K562 (cell line): ENCODE results near the gene ZNF195. TPM values are rescaled to one million over a fixed set of nuclear protein-coding genes. Genes with fewer than 3 reads are reported as not detected.
"Not testable (repeated sequence)": the region's sequence is repeated elsewhere in the genome, so short reads cannot be mapped to it uniquely, and the experiment has no call there.

Experiments used
- ATAC-seq: fragments of 200-7000 bp; cut with Tn5 transposase; 3 replicates; pipeline ENCODE4 v1.9.1; 2020; ENCODE audit warnings: moderate library complexity
- BruUV-seq: library from RNA; stranded (reverse); fragments of 400-500 nt; replicated peaks from 2 replicates; lab custom pipeline; 2021; lab: Mats Ljungman, UMichigan
- CTCF ChIA-PET: fragments of 300-600 bp; formaldehyde crosslinking; extraction: SDS; loops from one replicate; lab custom pipeline; 2021; ENCODE audit warnings: low intra/inter-chr PET ratio; lab: Yijun Ruan, JAX
- POLR2A ChIA-PET: fragments of 300-600, 350-650 bp; sonication (Branson Sonifier 250); formaldehyde crosslinking; extraction: SDS; loops from one replicate; lab custom pipeline; 2021; ENCODE audit warnings: antibody characterized with exemption, inconsistent platforms; lab: Yijun Ruan, JAX
- DNase-seq, 4 experiments: peaks; one replicate each; pipeline versions ENCODE4 v3.0.0 to v3.0.0-alpha.2; 2011 to 2018; ENCODE audit warnings: low spot score in 3 of 4, mixed read lengths in 3 of 4; ENCODE audit errors: extremely low read depth in 1 of 4
- FAIRE-seq: peaks from 2 replicates; lab custom pipeline; 2011; peaks lifted over from hg19 to GRCh38; lab: Jason Lieb, UNC
- H2AFZ ChIP-seq: 2 replicates; pipeline ENCODE4 v1.6.0; 2011; ENCODE audit warnings: low read depth, low read length, control low read depth, inconsistent platforms
- H3K27ac ChIP-seq: fragments of 200-600 bp; 3 replicates; pipeline ENCODE4 v1.8.0; 2011; ENCODE audit warnings: low read depth, mild to moderate bottlenecking, control low read depth, inconsistent platforms, low read length, moderate library complexity, mixed read lengths; ENCODE audit errors: extremely low read depth
- H3K27me3 ChIP-seq, 2 experiments: fragments of 300-600 bp in 1 of 2; 2 replicates in 1 of 2; 3 replicates in 1 of 2; pipeline versions ENCODE4 v1.6.0 to v1.8.0; 2011; ENCODE audit warnings: inconsistent platforms in 2 of 2, low read length in 2 of 2, mild to moderate bottlenecking in 1 of 2, mixed read lengths in 1 of 2, moderate library complexity in 1 of 2; ENCODE audit not compliant: control insufficient read depth in 2 of 2, insufficient read depth in 2 of 2
- H3K36me3 ChIP-seq: fragments of 300-600 bp; 3 replicates; pipeline ENCODE4 v1.8.0; 2011; ENCODE audit warnings: mild to moderate bottlenecking, low read length, inconsistent platforms; ENCODE audit not compliant: control insufficient read depth, insufficient read depth
- H3K4me1 ChIP-seq, 2 experiments: fragments of 200-600 bp in 1 of 2; replicated peaks in 1 of 2; 2 replicates in 1 of 2; 3 replicates in 1 of 2; pipeline versions ENCODE4 v1.5.1 to v1.8.0; 2011; ENCODE audit warnings: inconsistent platforms in 2 of 2, low read length in 2 of 2, mild to moderate bottlenecking in 1 of 2, mixed read lengths in 1 of 2, moderate library complexity in 1 of 2; ENCODE audit not compliant: control insufficient read depth in 2 of 2, insufficient read depth in 2 of 2
- H3K4me2 ChIP-seq: 2 replicates; pipeline ENCODE4 v1.6.1; 2011; ENCODE audit warnings: low read length, control low read depth, inconsistent platforms, mixed read lengths; ENCODE audit not compliant: insufficient read depth
- H3K4me3 ChIP-seq: fragments of 200-600 bp; sonication (generic), shearing (Covaris generic); 2 replicates; pipeline ENCODE4 v1.5.1; 2016; ENCODE audit warnings: control low read depth, inconsistent platforms
- H3K79me2 ChIP-seq: fragments of 200-600 bp; 3 replicates; pipeline ENCODE4 v1.8.0; 2011; ENCODE audit warnings: low read length, inconsistent platforms; ENCODE audit not compliant: control insufficient read depth, insufficient read depth
- H3K9ac ChIP-seq, 2 experiments: 2 replicates each; pipeline versions ENCODE4 v1.6.0 to v1.6.1; 2011; ENCODE audit warnings: low read depth in 2 of 2, low read length in 2 of 2, control low read depth in 1 of 2, inconsistent platforms in 1 of 2, mild to moderate bottlenecking in 1 of 2, mixed read lengths in 1 of 2; ENCODE audit not compliant: insufficient read depth in 1 of 2
- H3K9me1 ChIP-seq: one replicate; pipeline ENCODE4 v1.6.0; 2011; ENCODE audit warnings: inconsistent platforms, mild to moderate bottlenecking, low read length, moderate library complexity; ENCODE audit not compliant: control insufficient read depth, insufficient read depth
- H3K9me3 ChIP-seq: replicated peaks from 2 replicates; pipeline ENCODE4 v1.5.1; 2011; ENCODE audit warnings: low read depth, low read length, inconsistent platforms; ENCODE audit not compliant: control insufficient read depth, insufficient read depth
- H4K20me1 ChIP-seq: replicated peaks from 2 replicates; pipeline ENCODE4 v1.6.1; 2011; ENCODE audit warnings: low read length, inconsistent platforms, mixed read lengths; ENCODE audit not compliant: control insufficient read depth, insufficient read depth
- POLR2G ChIP-seq: fragments of 200-400 bp; formaldehyde crosslinking; IDR thresholded peaks from 2 replicates; pipeline ENCODE4 v1.6.1; 2017; ENCODE audit warnings: low read depth, mild to moderate bottlenecking, antibody characterized with exemption, low read length, moderate library complexity
- RBFOX2 ChIP-seq: fragments of 200-400 bp; formaldehyde crosslinking; IDR thresholded peaks from 2 replicates; pipeline ENCODE4 v1.6.1; 2017; ENCODE audit warnings: low read depth, mild to moderate bottlenecking, low read length, moderate library complexity
- WGBS: fragments of 100-300 bp; shearing (Covaris generic); methylation state at CpG from one replicate; pipeline ENCODE4 v1.1.6; 2016; ENCODE audit warnings: low coverage, mixed read lengths; ENCODE audit not compliant: insufficient coverage; ENCODE audit errors: missing lambda C conversion rate; 5-methylcytosine and 5-hydroxymethylcytosine counted together
- in situ Hi-C: fragments of 300-500 bp; cut with MboI; formaldehyde crosslinking; loops from 4 replicates; pipeline ENCODE4 v1.15.0; 2018; ENCODE audit warnings: inconsistent platforms, mixed read lengths
- intact Hi-C: fragments of 100-400 bp; cut with micrococcal nuclease; formaldehyde crosslinking; loops from 2 replicates; pipeline ENCODE4 v1.14.2; 2022
- polyA plus RNA-seq, 8 experiments: library from polyadenylated mRNA; depleted of rRNA in 4 of 8; stranded (reverse) in 5 of 8; unstranded in 3 of 8; fragments of >200 nt; fragmentation: Nextera tagmentation in 2 of 8; fragmentation: Illumina TruSeq in 1 of 8; extraction: Ambion mirVana in 2 of 8; extraction: Trizol in 1 of 8; gene quantifications; 2 replicates each; pipeline versions ENCODE4 v1.2.1 to v1.2.3, GENCODE V29; 2011 to 2014; ENCODE audit warnings: inconsistent platforms in 1 of 8, missing spikeins in 1 of 8
- total RNA-seq, 7 experiments: library from RNA; depleted of rRNA in 6 of 7; stranded (reverse); fragments of >200 nt in 6 of 7; fragmentation: Illumina TruSeq in 2 of 7; extraction: Trizol in 2 of 7; gene quantifications; 2 replicates each; pipeline versions ENCODE4 v1.2.1 to v1.2.3, GENCODE V29; 2011 to 2021; ENCODE audit warnings: low replicate concordance in 1 of 7

The ZNF195 gene
- total and polyA plus RNA-seq, 9 of the 15 experiments (the other 6 are each of a cell fraction or from before 2014, with no cell fraction given): 42.1 to 75.5 (median 60.4) TPM

DNA sequence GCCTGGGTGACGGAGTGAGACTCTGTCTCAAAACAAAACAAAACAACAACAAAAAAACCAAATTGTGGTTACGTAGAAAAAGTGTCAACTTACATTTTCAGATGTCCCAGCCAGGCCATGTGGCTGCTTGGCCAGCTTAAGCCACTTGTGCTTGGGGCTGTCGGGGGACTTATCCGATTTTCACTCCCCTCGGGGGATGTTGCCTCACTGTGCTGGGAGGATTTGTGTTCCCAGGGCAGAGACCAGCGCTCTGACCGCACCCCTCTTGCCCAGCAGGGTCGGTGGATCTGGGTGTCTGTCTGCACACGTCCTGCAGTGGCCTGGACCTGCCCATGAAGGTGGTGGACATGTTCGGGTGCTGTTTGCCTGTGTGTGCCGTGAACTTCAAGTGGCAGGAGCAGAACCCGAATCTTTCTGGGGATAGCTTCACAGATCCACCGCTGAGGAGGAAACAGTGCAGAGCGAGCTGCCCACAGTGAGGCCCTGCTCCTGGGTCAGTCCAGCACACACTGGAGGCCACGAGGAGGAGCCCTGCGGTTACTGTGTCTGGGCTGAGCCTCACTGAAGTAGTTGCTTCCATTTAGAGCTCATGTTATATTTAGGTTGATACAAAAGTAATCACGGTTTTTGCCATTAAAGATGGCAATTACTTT, 27.4 kb upstream of the ZNF195 start:
- Histone ChIP-seq H3K79me2 (peaks cover 14% of the 10 kb centered on the region; the same call in 2 of the 3 replicates), H3K9ac (peak overlapping the region in 1 of 2 experiments; percentile 77; a peak in 2 of 4 replicates), H3K4me1 (peaks cover 8 to 23% of the 10 kb centered on the region in 2 experiments; a peak in 4 of 5 replicates), H3K36me3 (peaks cover 25% of the 10 kb centered on the region; the same call in 2 of the 3 replicates)
- H3K27me3 ChIP-seq, DNase-seq, H2AFZ ChIP-seq, H4K20me1 ChIP-seq, CTCF ChIA-PET, H3K9me1 ChIP-seq, H3K4me2 ChIP-seq, ATAC-seq, H3K9me3 ChIP-seq, FAIRE-seq, H3K4me3 ChIP-seq, H3K27ac ChIP-seq: not testable (repeated sequence)
- WGBS: 69% methylated on average over 16 of the region's 17 CpGs
- BruUV-seq: TSS peak; percentile 15
- TF ChIP-seq POLR2G: peak; percentile 45; the same call in 1 of the 2 replicates
- peak; percentile 40; the same call in 1 of the 2 replicates for TF ChIP-seq RBFOX2
- intact Hi-C loops (loop anchor here (5.0 to 10.0 kb wide), 2 partner anchors 189 to 512 kb away; partner anchors contain the start of gene MRGPRG), in situ Hi-C loops (loop anchor here (5.0 kb wide), 1 partner anchor 59 kb away; no protein-coding TSS in a partner anchor)
- POLR2A ChIA-PET: interaction anchor here (0.9 to 1.6 kb wide), 2 partner anchors 25 to 27 kb away, joined by 3 to 5 read pairs; partner anchors contain the start of gene ZNF195
